OCI-LY3 (cell line): ENCODE data around the gene TIGD3.

Source experiments
- EZH2phosphoT487 ChIP-seq: fragments of 200-600 bp; shearing (Covaris generic); IDR thresholded peaks from 2 replicates; pipeline ENCODE4 v1.6.1; 2018; ENCODE audit warnings: antibody characterized with exemption, mixed run types, low read depth
- TF ChIP-seq, protein P1 (sequence below): fragments of 200-600, 300-600 bp; sonication (generic); IDR thresholded peaks from 2 replicates; pipeline ENCODE4 v1.5.1; 2014; ENCODE audit warnings: antibody characterized with exemption, low read length, low read depth

GRCh38 chr11:65362966-65363365, 8.4 kb downstream of the TIGD3 start:
- TF ChIP-seq, protein P1, sequence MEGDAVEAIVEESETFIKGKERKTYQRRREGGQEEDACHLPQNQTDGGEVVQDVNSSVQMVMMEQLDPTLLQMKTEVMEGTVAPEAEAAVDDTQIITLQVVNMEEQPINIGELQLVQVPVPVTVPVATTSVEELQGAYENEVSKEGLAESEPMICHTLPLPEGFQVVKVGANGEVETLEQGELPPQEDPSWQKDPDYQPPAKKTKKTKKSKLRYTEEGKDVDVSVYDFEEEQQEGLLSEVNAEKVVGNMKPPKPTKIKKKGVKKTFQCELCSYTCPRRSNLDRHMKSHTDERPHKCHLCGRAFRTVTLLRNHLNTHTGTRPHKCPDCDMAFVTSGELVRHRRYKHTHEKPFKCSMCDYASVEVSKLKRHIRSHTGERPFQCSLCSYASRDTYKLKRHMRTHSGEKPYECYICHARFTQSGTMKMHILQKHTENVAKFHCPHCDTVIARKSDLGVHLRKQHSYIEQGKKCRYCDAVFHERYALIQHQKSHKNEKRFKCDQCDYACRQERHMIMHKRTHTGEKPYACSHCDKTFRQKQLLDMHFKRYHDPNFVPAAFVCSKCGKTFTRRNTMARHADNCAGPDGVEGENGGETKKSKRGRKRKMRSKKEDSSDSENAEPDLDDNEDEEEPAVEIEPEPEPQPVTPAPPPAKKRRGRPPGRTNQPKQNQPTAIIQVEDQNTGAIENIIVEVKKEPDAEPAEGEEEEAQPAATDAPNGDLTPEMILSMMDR = no peak
- no peak for TF ChIP-seq EZH2phosphoT487
